Measurements from ENCODE around the gene SULT1C4.

The SULT1C4 gene

GRCh38 chr2:108414256-108414876 lies 36.6 kb downstream of the SULT1C4 start:
- TF ChIP-seq FOXP2 (optimal IDR thresholded peaks at IDR 0.05; ENCODE audit: borderline replicate concordance, extremely low read depth, extremely low read length, insufficient read depth) (no peak), REST (IDR thresholded peaks at IDR 0.05; ENCODE audit: insufficient read depth in 1 of 2, low read depth in 2 of 2, low read length in 2 of 2) (no peak), POLR2AphosphoS5 (IDR thresholded peaks at IDR 0.05; ENCODE audit: low read depth, low read length) (no peak), SIN3A (IDR thresholded peaks at IDR 0.05; ENCODE audit: borderline replicate concordance, insufficient read depth, low read length) (no peak)

- no peak for TF ChIP-seq TAF1 (IDR thresholded peaks at IDR 0.05; ENCODE audit: borderline replicate concordance, insufficient read depth, low read length)
Observed at GRCh38 chr2:108414945-108415344, 37.2 kb downstream of the SULT1C4 start.

- TF ChIP-seq TAF1 (IDR thresholded peaks at IDR 0.05; ENCODE audit: borderline replicate concordance, insufficient read depth, low read length) (no peak), REST (IDR thresholded peaks at IDR 0.05; ENCODE audit: insufficient read depth in 1 of 2, low read depth in 2 of 2, low read length in 2 of 2) (no peak), SIN3A (IDR thresholded peaks at IDR 0.05; ENCODE audit: borderline replicate concordance, insufficient read depth, low read length) (no peak), FOXP2 (optimal IDR thresholded peaks at IDR 0.05; ENCODE audit: borderline replicate concordance, extremely low read depth, extremely low read length, insufficient read depth) (no peak), POLR2AphosphoS5 (IDR thresholded peaks at IDR 0.05; ENCODE audit: low read depth, low read length) (no peak)
Observed at GRCh38 chr2:108417254-108417653, 39.5 kb downstream of the SULT1C4 start.

- TF ChIP-seq SIN3A (IDR thresholded peaks at IDR 0.05; ENCODE audit: borderline replicate concordance, insufficient read depth, low read length) (no peak), REST (IDR thresholded peaks at IDR 0.05; ENCODE audit: insufficient read depth in 1 of 2, low read depth in 2 of 2, low read length in 2 of 2) (no peak), FOXP2 (optimal IDR thresholded peaks at IDR 0.05; ENCODE audit: borderline replicate concordance, extremely low read depth, extremely low read length, insufficient read depth) (no peak), TAF1 (IDR thresholded peaks at IDR 0.05; ENCODE audit: borderline replicate concordance, insufficient read depth, low read length) (no peak), POLR2AphosphoS5 (IDR thresholded peaks at IDR 0.05; ENCODE audit: low read depth, low read length) (no peak)
Observed at GRCh38 chr2:108418416-108418815, 40.7 kb downstream of the SULT1C4 start.

GRCh38 chr2:108423067-108423466 lies 45.3 kb downstream of the SULT1C4 start:
- TF ChIP-seq REST (IDR thresholded peaks at IDR 0.05; ENCODE audit: insufficient read depth in 1 of 2, low read depth in 2 of 2, low read length in 2 of 2) (no peak), TAF1 (IDR thresholded peaks at IDR 0.05; ENCODE audit: borderline replicate concordance, insufficient read depth, low read length) (no peak), FOXP2 (optimal IDR thresholded peaks at IDR 0.05; ENCODE audit: borderline replicate concordance, extremely low read depth, extremely low read length, insufficient read depth) (no peak), SIN3A (IDR thresholded peaks at IDR 0.05; ENCODE audit: borderline replicate concordance, insufficient read depth, low read length) (no peak)

Data from PFSK-1 (cell line).